GM18873 (cell line): ENCODE results near the gene NBEA.
"Not testable (repeated sequence)": the region's sequence is repeated elsewhere in the genome, so short reads cannot be mapped to it uniquely, and the experiment has no call there.

Experiments used
- ATAC-seq: cut with Tn5 transposase; IDR thresholded peaks from one replicate; pipeline ENCODE4 v1.9.1; 2021; ENCODE audit warnings: mild to moderate bottlenecking, moderate library complexity, moderate number of reproducible peaks; ENCODE audit not compliant: unreplicated experiment, low FRiP score

Gene NBEA

GRCh38 chr13:35354285-35354684 is 412.2 kb downstream of the NBEA start:
- ATAC-seq = no peak

- no peak for ATAC-seq
Observed at GRCh38 chr13:35354882-35355281, 412.8 kb downstream of the NBEA start.

- no peak for ATAC-seq
Observed at GRCh38 chr13:35356572-35356971, 414.5 kb downstream of the NBEA start.

- ATAC-seq = no peak
Observed at GRCh38 chr13:35365883-35366282, 423.8 kb downstream of the NBEA start.

GRCh38 chr13:35367586-35367985 is 425.5 kb downstream of the NBEA start:
- ATAC-seq = no peak

GRCh38 chr13:35378939-35379338 is 436.9 kb downstream of the NBEA start:
- ATAC-seq = no peak

- ATAC-seq = no peak
Observed at GRCh38 chr13:35379663-35380062, 437.6 kb downstream of the NBEA start.

- ATAC-seq = no peak
Observed at GRCh38 chr13:35387682-35388250, 445.7 kb downstream of the NBEA start.

- no peak for ATAC-seq
Observed at GRCh38 chr13:35388441-35389355, 446.6 kb downstream of the NBEA start.

- ATAC-seq = no peak
Observed at GRCh38 chr13:35389535-35389934, 447.5 kb downstream of the NBEA start.

GRCh38 chr13:35392768-35393167 is 450.7 kb downstream of the NBEA start:
- no peak for ATAC-seq

GRCh38 chr13:35393886-35394285 is 451.8 kb downstream of the NBEA start:
- no peak for ATAC-seq

- not testable (repeated sequence) for ATAC-seq
Observed at GRCh38 chr13:35408285-35408684, 466.2 kb downstream of the NBEA start.

- no peak for ATAC-seq
Observed at GRCh38 chr13:35411059-35411744, 469.1 kb downstream of the NBEA start.

- no peak for ATAC-seq
Observed at GRCh38 chr13:35448465-35448864, 506.4 kb downstream of the NBEA start.

GRCh38 chr13:35449821-35450220 is 507.8 kb downstream of the NBEA start:
- ATAC-seq = no peak

- no peak for ATAC-seq
Observed at GRCh38 chr13:35455022-35455421, 513.0 kb downstream of the NBEA start.

- no peak for ATAC-seq
Observed at GRCh38 chr13:35457258-35457657, 515.2 kb downstream of the NBEA start.

- no peak for ATAC-seq
Observed at GRCh38 chr13:35460061-35460460, 518.0 kb downstream of the NBEA start.

GRCh38 chr13:35465371-35465770 is 523.3 kb downstream of the NBEA start:
- ATAC-seq = no peak

GRCh38 chr13:35468195-35468594 is 526.1 kb downstream of the NBEA start:
- no peak for ATAC-seq
